Measurements from ENCODE around the gene PRXL2B.
A peak's percentile ranks its signal among the peaks of the same experiment; 100 is the strongest.

The PRXL2B gene

GRCh38 chr1:2578758-2579118, 7.8 kb upstream of the PRXL2B start:
- TF ChIP-seq CTCF (IDR thresholded peaks at IDR 0.05; ENCODE audit: borderline replicate concordance, insufficient read depth, low read depth, low read length): no peak
- peak overlapping the region; percentile 55 for H3K4me3 ChIP-seq (ENCODE audit: low read depth, low read length)

- no peak overlapping the region for H3K4me3 ChIP-seq (ENCODE audit: low read depth, low read length)
- no peak for TF ChIP-seq CTCF (IDR thresholded peaks at IDR 0.05; ENCODE audit: borderline replicate concordance, insufficient read depth, low read depth, low read length)
These were observed 5.9 kb upstream of the PRXL2B start for GRCh38 chr1:2580691-2581090.

GRCh38 chr1:2582391-2582790, 4.2 kb upstream of the PRXL2B start:
- H3K4me3 ChIP-seq (ENCODE audit: low read depth, low read length): no peak overlapping the region
- TF ChIP-seq CTCF (IDR thresholded peaks at IDR 0.05; ENCODE audit: borderline replicate concordance, insufficient read depth, low read depth, low read length): no peak

- no peak overlapping the region for H3K4me3 ChIP-seq (ENCODE audit: low read depth, low read length)
- no peak for TF ChIP-seq CTCF (IDR thresholded peaks at IDR 0.05; ENCODE audit: borderline replicate concordance, insufficient read depth, low read depth, low read length)
These were observed 3.2 kb upstream of the PRXL2B start for GRCh38 chr1:2583331-2583791.

GRCh38 chr1:2583871-2584351, 2.7 kb upstream of the PRXL2B start:
- no peak for TF ChIP-seq CTCF (IDR thresholded peaks at IDR 0.05; ENCODE audit: borderline replicate concordance, insufficient read depth, low read depth, low read length)
- H3K4me3 ChIP-seq (ENCODE audit: low read depth, low read length): no peak overlapping the region

- H3K4me3 ChIP-seq (ENCODE audit: low read depth, low read length): peak overlapping the region; percentile 79
- TF ChIP-seq CTCF (IDR thresholded peaks at IDR 0.05; ENCODE audit: borderline replicate concordance, insufficient read depth, low read depth, low read length): no peak
These were observed 1.8 kb upstream of the PRXL2B start for GRCh38 chr1:2584686-2585317.

GRCh38 chr1:2585318-2586092, 1.1 kb upstream of the PRXL2B start:
- TF ChIP-seq CTCF (IDR thresholded peaks at IDR 0.05; ENCODE audit: borderline replicate concordance, insufficient read depth, low read depth, low read length): no peak
- H3K4me3 ChIP-seq (ENCODE audit: low read depth, low read length): peak overlapping the region; percentile 79

Data from GM12875 (cell line).